Measurements from ENCODE around the gene RBM15B. TPM values are rescaled to one million over a fixed set of nuclear protein-coding genes. Genes with fewer than 3 reads are reported as not detected.
A peak's percentile ranks its signal among the peaks of the same experiment; 100 is the strongest.

The RBM15B gene
- total RNA-seq, 1 donor from 2014 or later, result 36.1 TPM

- Histone ChIP-seq H3K36me3 (ENCODE audit: control insufficient read depth, insufficient read depth, low read length) (peaks cover 19% of the 10 kb centered on the region), H3K27me3 (ENCODE audit: control insufficient read depth, insufficient read depth, low read length) (no peaks in the 10 kb centered on the region), H3K4me3 (ENCODE audit: low read depth, low read length) (no peak overlapping the region)
- DNase-seq (ENCODE audit: low read depth), result peak; percentile 89
- TF ChIP-seq CTCF (IDR thresholded peaks at IDR 0.05; ENCODE audit: insufficient read depth, low read length, severe bottlenecking), result peak; percentile 67
- FAIRE-seq, result peak; percentile 75
Measured at GRCh38 chr3:51388286-51389029, 2.6 kb upstream of the RBM15B start.

- TF ChIP-seq CTCF (IDR thresholded peaks at IDR 0.05; ENCODE audit: insufficient read depth, low read length, severe bottlenecking), result peak; percentile 83
- Histone ChIP-seq H3K4me3 (ENCODE audit: low read depth, low read length) (no peak overlapping the region), H3K36me3 (ENCODE audit: control insufficient read depth, insufficient read depth, low read length) (peaks cover 25% of the 10 kb centered on the region), H3K27me3 (ENCODE audit: control insufficient read depth, insufficient read depth, low read length) (no peaks in the 10 kb centered on the region)
- FAIRE-seq, result no peak
- DNase-seq (ENCODE audit: low read depth), result no peak
Measured at GRCh38 chr3:51389423-51390183, 1.5 kb upstream of the RBM15B start.

GRCh38 chr3:51390246-51391074 is 625 bp upstream of the RBM15B start:
- H3K4me3 ChIP-seq (ENCODE audit: low read depth, low read length), result peak overlapping the region; percentile 17
- peaks cover 25% of the 10 kb centered on the region for H3K36me3 ChIP-seq (ENCODE audit: control insufficient read depth, insufficient read depth, low read length)
- no peak for TF ChIP-seq CTCF (IDR thresholded peaks at IDR 0.05; ENCODE audit: insufficient read depth, low read length, severe bottlenecking)
- DNase-seq (ENCODE audit: low read depth), result no peak
- no peak for FAIRE-seq
- H3K27me3 ChIP-seq (ENCODE audit: control insufficient read depth, insufficient read depth, low read length), result no peaks in the 10 kb centered on the region

GRCh38 chr3:51391566-51392354 is 675 bp downstream of the RBM15B start:
- H3K27me3 ChIP-seq (ENCODE audit: control insufficient read depth, insufficient read depth, low read length), result no peaks in the 10 kb centered on the region
- peaks cover 26% of the 10 kb centered on the region for H3K36me3 ChIP-seq (ENCODE audit: control insufficient read depth, insufficient read depth, low read length)
- H3K4me3 ChIP-seq (ENCODE audit: low read depth, low read length), result peak overlapping the region; percentile 54
- no peak for TF ChIP-seq CTCF (IDR thresholded peaks at IDR 0.05; ENCODE audit: insufficient read depth, low read length, severe bottlenecking)
- DNase-seq (ENCODE audit: low read depth) (no peak), FAIRE-seq (no peak)
